LNCaP clone FGC (cell line): ENCODE data around the gene SLFN14.
A peak's percentile ranks its signal among the peaks of the same experiment; 100 is the strongest.

Experiments used
- DNase-seq: peaks from one replicate; pipeline ENCODE4 v3.0.0-alpha.2; 2011; ENCODE audit warnings: low read depth
- H3K4me3 ChIP-seq: 2 replicates; pipeline ENCODE4 v1.5.1; 2011; ENCODE audit warnings: mild to moderate bottlenecking, low read depth, low read length, control low read depth
- CTCF ChIP-seq: IDR thresholded peaks from 2 replicates; pipeline ENCODE4 v1.5.1; 2012; ENCODE audit warnings: mild to moderate bottlenecking; ENCODE audit not compliant: control insufficient read depth, insufficient read depth; ENCODE audit errors: extremely low read depth

SLFN14 gene

GRCh38 chr17:35596530-35597233 lies 36.1 kb upstream of the SLFN14 start:
- H3K4me3 ChIP-seq, result no peak overlapping the region
- DNase-seq, result no peak
- no peak for TF ChIP-seq CTCF

- DNase-seq, result no peak
- no peak for TF ChIP-seq CTCF
- no peak overlapping the region for H3K4me3 ChIP-seq
Measured at GRCh38 chr17:35596072-35596471, 35.5 kb upstream of the SLFN14 start.

DNA sequence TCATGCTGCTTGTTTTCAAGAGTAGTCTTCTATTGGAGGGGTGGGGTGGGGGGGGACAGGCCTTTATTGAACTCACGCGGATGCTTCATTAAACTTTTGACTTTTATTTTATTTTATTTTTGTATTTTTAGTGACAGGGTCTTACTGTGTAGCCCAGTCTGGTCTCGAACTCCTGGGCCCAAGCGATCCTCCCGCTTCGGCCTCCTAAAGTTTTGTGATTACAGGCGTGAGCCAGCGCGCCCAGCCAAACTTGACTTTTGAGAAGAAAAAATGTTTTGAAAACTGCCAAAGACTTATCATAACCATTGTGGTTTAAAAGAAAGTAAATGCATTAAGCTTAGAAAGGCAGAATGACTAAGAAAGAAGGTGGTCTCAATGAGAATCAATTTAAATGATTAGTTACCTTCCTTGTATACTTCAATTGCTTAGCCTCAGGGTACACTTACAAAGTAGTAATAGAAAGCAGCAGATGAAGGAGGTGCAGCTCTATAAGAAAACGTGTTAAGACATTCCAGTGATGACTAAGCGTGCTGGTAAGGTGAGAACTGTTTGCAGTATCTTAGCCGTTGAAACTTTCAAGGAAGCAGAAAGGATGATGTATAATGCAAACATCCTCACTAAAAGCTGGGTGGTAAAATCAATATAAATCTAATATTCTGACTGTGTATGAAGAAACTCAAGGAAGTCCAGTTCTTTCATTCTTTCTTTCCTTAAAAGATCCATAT lies 27.7 kb upstream of the SLFN14 start:
- peak; percentile 67 for DNase-seq
- H3K4me3 ChIP-seq, result peak overlapping the region; percentile 98
- TF ChIP-seq CTCF, result no peak

DNA sequence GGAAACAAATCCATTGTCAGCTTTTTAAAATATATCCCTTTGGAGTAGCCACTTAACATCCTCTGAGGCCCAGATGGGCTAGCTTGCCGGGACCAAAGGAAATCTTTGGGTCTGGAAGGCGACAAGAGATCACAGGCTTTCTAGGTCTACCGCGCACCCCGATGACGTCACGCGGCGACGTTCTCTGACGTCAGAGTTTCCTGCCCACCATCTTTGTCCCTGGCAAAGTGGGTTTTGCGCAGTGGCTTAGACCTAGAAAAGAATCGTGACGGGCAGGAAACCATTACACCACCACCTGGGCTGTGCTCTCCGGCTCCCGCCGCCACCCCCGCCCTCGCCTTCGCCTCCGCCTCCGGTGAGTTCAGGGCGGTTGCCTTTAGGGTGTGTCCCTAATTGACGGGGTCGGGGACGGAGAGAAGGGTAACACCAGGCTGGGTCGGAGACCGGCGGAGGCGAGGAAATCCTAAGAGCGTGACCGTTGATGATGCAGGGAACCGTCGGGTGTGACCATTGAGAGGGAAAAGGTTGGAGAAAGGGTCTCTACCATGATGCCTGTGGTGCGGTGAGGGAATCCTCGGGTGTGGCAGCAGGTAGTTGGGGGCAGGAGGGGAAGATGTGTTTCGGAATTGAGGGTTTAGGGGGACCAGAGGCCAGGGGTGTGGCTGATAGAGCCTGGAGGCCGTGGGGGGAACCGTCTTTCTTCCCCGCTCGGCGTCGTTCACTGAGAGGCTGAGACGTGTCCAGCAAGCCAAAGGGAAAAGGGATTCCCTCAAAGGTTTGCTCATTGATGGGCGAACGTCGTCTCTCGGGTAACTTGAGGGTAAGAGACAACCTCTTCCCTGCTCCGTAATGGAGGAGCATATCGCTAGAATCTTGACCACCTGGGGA lies 26.7 kb upstream of the SLFN14 start, which contains the start of gene AP2B1:
Gene AP2B1, plus strand, starts transcription at position 249 of the 888 bp plus-strand sequence. CDS start 6,709 bp downstream, outside the sequence.
- DNase-seq, result peak; percentile 94
- H3K4me3 ChIP-seq, result peak within 1 kb of the TSS; percentile 98
- TF ChIP-seq CTCF, result no peak

- H3K4me3 ChIP-seq, result peak overlapping the region; percentile 98
- no peak for DNase-seq
- TF ChIP-seq CTCF, result no peak
Measured at GRCh38 chr17:35586569-35587073, 26.0 kb upstream of the SLFN14 start.

GRCh38 chr17:35584061-35584460 lies 23.4 kb upstream of the SLFN14 start:
- DNase-seq, result no peak
- H3K4me3 ChIP-seq, result no peak overlapping the region
- TF ChIP-seq CTCF, result no peak
